DLD1 (cell line): ENCODE data around the gene MOSPD3.

ENCODE experiments used
- in situ Hi-C: cut with HindIII; loops from 2 replicates; pipeline ENCODE4 v1.10.0; 2017; ENCODE audit warnings: low sequenced_read_pairs

Gene MOSPD3

DNA sequence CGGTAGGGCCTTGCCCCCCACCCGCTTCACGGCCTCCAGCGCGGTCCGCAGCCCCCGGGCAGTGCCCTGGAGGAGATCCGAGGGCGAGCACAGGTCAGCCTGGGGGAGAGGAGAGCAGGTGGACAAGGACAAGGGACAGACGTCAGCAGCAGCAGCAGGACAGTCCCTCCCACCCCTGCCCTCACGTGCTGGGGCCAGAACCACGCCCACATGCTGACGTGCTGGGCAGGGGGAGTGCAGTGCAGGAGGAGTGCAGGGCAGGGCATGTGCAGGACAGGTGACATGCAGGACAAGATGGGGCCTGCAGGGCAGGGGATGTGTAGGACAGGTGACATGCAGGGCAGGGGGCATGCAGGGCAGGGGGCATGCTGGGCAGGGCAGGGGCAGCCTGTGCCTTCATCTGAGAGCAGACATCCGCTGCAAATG, 37.1 kb upstream of the MOSPD3 start:
- in situ Hi-C loops, result no loop called here

DNA sequence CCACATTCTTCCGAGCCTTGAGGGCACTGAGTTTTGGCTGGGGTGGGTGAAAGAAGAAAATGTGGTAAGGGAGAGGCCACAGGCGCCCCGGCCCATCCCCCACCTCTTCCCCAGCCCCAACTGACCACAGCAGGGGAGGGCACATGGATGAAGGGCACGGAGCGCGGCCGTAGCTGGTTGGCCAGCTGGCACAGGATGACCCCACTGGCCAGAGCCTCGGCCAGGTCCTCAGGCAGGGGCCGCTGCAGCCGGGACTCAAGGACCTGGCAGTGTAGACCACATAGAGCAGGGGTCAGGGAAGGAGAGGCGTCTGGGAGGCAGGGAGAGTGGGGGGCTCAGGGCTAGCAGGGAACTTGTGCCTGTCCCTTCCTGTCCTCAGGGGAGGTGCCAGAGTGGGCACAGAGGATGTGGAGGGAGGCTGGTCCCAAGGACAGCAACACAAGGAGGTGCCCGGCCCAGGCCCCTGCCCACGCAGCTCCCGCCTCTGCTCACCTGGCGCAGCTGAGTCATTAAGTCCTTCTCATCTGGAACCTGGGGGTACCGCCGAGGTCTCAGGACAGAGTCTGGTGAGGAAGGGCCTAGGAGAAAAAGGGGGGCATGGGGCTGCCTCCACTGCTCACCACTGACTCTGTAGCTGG, 36.5 kb upstream of the MOSPD3 start:
- in situ Hi-C loops, result no loop called here

DNA sequence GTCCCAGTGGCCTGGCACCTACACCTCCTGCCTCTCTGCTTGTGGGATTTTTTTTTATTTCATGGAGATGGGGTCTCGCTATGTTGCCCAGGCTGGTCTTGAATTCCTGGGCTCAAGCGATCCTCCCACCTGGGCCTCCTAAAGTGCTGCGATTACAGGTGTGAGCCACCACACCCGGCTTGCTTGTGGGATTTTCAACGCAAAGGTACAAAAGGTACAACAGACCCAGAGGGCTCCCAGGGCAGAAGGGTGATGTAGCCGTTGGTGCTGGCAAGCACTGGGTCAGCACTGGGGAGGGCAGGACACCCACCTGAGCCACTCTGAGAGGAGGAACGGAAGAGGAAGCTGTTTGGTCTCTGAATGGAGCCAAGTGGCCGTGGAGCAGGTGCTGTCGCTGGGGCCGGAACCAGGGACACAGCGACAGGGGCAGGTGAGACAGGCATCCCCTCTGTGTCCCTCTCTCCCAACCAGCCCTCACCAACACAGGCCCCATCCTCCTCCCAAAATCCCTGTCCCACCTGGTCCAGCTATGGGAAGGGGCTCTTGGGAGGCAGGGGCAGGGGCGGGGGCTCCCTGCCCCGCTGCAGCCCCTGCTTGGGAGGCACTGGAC, 35.9 kb upstream of the MOSPD3 start:
- in situ Hi-C loops, result no loop called here

- in situ Hi-C loops, result no loop called here
Measured at GRCh38 chr7:100577103-100577502, 35.2 kb upstream of the MOSPD3 start.

GRCh38 chr7:100577507-100577906, 34.8 kb upstream of the MOSPD3 start:
- in situ Hi-C loops, result no loop called here

DNA sequence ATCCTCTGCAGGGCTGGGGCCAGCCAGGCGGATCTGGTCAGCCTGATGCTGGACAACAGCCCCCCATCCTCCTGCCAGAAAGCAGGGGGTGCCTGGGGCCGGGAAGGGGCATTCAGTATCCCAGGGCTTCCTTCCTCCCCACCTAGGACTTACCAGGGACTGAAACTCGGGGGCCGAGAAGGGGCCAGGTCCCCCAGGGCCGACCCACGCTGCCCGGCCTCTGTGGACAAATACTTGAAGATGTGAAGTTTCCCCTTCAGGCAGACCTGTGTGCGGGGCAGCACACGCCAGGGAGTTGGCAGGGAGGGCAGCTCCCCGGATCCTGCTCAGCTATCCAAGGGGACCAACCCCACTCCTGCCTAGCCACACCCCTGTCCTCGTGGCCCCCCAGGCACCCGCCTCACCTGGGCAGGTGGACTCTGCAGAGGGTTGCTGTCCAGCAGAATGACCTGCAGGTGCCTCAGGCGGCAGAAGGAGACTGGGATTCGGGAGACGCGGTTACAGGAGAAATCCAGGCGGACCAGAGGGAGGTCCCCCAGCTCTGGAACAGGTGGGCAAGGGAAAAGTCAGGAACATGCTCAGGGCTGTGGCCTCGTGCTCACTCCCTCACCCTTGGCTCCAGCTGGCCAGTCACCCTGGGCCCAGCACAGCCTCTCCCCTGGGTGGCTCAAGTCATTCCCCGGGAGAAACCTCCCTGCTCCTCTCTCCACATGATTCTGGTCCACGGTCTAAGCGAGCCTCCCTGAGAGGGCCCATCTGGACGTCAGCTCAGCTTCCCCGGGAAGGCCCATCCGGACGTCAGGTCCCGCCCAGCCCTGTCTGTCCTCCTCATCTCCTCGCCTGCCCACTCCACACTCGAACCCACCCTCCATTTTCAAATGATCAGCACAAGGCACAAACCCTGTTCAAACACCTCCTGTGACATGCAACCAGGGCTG, 33.8 kb upstream of the MOSPD3 start:
- in situ Hi-C loops, result no loop called here

DNA sequence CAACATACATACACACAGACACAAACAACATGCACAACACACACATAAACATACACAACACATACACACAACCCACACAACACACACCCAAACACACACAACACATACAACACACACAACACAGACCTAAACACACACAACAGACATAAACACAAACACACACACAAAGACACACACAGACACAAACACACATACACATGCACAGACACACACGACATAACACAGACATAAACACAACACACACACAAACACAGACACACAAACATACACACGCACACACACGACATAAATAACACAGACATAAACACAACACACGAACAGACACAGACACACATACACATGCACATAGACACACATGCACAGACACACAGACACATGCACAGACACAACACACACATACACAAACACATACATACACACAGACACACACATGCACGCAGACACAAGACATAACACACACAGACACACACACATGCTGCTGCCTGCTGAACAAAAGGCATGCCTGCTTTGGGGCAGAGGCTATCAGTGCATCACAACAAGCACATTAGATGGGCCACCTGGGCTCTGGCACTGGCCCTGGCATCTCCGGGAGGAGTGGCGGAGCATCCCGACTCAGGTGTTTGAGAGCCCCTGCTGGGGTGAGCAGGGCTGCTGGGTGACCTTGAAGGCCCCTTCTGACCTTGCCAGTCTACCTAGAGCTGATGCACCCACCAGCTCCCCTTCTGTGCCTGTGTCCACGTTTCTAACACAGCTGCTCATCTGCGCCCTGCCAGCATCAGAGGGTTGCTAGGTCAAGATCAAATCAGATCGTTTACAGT, 31.7 kb upstream of the MOSPD3 start:
- in situ Hi-C loops, result no loop called here

- in situ Hi-C loops, result no loop called here
Measured at GRCh38 chr7:100582041-100582579, 30.2 kb upstream of the MOSPD3 start.

DNA sequence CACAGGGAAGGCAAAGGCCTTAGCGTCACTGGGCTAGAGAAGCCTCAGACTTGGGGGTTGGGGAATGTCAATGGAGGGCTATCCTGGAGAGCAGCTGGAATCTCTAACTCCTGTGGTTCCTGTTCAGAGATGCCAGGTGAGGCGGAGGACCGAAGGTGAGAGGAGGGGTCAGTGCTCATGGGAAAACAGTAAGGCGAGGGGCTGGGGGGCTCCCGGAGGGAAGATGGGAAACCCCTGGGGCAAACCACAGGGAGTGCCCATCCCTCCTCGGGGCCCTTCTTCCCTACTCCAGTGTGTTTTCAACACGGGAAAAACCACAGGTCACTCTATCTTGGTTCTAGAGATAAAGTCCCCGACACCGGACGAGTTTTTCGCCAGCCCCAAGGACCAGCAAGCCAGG, 29.7 kb upstream of the MOSPD3 start:
- in situ Hi-C loops, result no loop called here

DNA sequence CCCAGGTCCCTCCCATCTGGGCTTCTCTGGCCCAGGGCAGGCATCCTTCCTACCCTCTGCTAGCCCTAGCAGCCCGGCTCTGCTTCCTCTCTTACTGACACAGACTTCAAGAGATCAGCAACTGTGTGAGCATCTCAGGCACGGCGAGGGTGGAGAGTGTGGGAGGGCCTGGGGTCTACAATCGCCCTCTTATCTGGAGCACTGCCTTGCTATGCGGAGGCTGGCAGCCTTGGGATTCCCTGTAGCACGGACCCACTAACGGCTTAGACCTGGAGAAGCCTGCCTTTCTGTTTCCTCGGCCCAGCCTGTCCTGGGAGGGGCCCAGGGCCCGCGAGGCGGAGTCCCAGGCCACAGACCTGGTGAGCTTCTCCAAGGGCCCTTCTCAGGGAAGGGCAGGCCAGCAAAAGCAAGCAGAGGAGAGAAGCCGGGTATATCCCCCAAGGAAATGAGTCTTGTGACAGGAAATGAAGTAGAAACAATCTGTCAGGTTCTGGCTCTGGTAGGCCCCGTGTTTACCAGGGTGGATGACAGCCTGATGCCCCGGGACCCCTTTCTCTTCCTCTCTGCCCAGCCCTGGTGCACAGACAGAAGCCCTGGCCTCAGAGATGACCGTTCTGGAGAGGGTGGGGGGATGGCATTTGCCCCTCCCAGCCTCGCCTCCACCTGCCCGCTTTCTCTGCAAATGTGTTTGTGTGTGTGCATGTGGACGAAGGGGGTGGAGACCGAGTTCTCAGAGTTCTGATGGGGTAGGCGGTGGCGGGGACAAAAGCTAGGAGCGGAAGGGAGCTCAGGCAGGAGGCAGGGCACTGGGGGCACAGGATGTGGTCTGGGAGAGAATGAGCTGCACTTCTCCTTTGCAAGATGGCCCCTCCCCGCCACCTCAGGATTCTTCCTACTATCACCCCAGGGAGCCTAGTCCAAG, 28.9 kb upstream of the MOSPD3 start:
- in situ Hi-C loops, result no loop called here

DNA sequence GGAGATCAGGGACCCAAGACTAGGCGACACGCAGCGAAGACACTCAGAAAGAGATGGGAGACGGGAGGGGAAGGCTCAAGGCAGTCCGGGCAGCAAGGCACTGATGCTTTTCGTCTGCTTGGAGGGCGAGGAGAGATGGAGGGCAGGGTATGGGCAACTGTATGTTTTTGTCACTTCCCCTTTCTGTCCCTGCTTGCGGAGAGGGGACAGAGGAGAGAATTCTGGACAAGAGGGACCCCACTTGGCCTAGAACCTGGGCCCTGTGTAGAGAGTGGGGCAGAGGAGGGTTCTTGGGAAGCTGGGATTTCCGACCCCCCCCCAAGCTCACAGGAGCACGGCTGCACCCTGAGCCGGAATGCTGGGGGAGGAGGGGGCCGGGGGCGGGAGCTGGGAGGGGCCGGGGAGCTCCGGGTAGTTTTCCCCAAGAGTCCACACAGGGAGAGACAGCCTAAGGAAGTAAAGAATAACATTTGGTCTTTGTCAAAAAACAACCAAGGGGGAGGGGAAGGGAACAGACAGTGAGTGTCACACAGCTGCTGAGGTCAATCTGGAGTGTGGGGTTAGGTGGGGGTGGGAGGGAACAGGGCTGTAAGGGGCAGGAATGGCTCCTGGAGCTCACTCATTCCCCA, 28.2 kb upstream of the MOSPD3 start:
- in situ Hi-C loops, result no loop called here

DNA sequence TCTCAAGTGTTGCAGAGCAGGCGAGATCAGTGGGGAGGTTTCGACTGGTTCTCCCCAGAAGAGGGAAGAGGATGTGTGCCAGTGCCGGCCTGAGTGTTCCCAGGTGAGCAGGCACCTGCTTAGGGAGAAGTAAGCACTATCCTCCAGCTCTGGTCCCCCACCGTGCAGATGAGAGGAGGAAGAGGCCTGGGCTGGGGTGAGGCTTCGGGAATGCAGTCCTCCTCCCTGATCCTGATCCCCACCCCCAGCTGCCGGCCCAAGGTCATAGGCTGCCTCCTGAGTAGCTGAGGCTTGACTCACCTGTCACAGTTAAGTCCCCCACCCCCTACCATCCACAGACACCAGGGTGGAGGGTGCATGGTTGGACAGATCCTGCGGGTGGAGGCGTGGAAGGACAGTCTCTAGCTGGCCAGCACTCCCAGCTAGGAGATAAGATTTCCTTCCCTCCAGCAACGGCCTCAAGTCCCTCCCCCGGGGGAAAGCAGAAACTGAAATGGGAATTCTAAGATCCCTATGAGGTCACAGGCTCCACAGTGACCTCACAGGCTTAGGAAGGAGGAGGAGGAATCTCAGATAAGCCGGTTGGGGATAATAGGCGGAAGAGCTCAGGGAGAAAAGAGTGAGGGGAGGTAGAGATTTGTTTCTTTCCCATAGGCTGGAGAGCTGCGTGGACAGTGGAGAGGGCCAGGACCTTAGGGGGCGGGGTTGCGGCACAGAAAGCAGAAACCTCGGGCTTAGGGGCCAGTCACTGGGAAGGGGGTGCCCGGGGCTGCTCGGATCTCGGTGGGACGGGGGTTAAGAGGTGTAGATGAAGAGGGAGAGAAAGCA, 27.4 kb upstream of the MOSPD3 start:
- in situ Hi-C loops, result no loop called here

- in situ Hi-C loops, result no loop called here
Measured at GRCh38 chr7:100585511-100586265, 26.7 kb upstream of the MOSPD3 start, which contains the start of gene LRCH4. TSS of gene LRCH4 (minus strand) at chr7:100586129. CDS start at chr7:100586100, 29 bp downstream.

GRCh38 chr7:100586266-100587025, 25.9 kb upstream of the MOSPD3 start, which contains the start of gene FBXO24:
TSS of gene FBXO24 (plus strand) at chr7:100586328. CDS start at chr7:100586626, 298 bp downstream.
- in situ Hi-C loops, result no loop called here

DNA sequence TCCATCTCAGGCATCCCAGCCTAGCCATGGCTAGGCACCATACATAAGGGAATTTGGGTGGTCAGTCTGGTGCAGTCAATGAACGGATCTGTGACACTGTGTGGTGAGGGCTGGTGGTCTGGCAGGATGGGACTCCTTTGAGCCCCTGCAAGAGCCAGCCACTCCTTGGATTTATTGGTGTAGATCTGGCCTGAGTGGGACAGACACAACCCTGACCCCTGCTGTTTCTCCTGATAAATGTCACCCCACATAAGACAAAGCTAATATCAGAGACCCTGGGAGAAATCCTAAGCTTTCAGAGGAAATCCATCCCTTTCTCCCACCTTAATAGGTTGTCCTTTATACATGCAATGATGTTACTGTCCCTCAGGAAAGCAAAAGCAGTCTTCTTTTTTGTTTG, 23.9 kb upstream of the MOSPD3 start:
- in situ Hi-C loops, result no loop called here

DNA sequence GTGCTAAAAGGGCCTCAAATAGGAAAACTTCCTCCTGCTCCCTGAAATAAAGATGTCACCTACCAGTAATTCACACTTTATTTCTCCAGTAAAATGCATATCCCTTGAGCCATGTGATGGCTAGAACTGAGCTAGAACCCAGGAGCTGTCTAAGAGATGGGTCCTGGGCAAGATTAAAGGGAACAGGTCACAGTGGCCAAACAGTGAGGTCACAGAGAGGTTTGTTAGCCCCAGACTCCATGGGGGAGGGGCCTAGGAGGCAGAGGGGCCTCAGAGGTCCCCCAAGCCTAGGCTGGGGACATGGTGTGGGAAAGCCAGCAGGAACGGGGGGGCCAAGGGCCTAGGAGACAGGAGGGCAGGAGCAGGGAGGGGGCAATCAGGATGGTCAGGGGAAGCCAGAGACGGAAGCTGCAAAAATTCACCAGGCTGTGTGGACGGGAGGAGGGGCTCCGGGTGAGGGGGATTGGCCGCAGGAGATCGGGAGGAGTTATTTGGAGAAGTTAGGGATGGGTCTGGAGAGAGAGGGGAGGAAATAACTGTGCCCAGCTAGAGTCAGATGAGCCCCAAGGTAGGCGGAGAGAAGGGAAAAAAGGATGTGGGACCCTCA, 22.9 kb upstream of the MOSPD3 start:
- in situ Hi-C loops, result no loop called here
